ENCODE data around the gene IZUMO1.
"Not testable (repeated sequence)": the region's sequence is repeated elsewhere in the genome, so short reads cannot be mapped to it uniquely, and the experiment has no call there.

Gene IZUMO1

GRCh38 chr19:48737360-48737998, 9.2 kb downstream of the IZUMO1 start:
- peak; percentile 80 for DNase-seq (ENCODE audit: low spot score)

- peak; percentile 74 for DNase-seq (ENCODE audit: low spot score)
Observed at GRCh38 chr19:48735031-48735615, 11.6 kb downstream of the IZUMO1 start.

GRCh38 chr19:48734625-48735024, 12.1 kb downstream of the IZUMO1 start:
- no peak for DNase-seq (ENCODE audit: low spot score)

GRCh38 chr19:48731452-48731851, 15.3 kb downstream of the IZUMO1 start:
- DNase-seq (ENCODE audit: low spot score): no peak

DNA sequence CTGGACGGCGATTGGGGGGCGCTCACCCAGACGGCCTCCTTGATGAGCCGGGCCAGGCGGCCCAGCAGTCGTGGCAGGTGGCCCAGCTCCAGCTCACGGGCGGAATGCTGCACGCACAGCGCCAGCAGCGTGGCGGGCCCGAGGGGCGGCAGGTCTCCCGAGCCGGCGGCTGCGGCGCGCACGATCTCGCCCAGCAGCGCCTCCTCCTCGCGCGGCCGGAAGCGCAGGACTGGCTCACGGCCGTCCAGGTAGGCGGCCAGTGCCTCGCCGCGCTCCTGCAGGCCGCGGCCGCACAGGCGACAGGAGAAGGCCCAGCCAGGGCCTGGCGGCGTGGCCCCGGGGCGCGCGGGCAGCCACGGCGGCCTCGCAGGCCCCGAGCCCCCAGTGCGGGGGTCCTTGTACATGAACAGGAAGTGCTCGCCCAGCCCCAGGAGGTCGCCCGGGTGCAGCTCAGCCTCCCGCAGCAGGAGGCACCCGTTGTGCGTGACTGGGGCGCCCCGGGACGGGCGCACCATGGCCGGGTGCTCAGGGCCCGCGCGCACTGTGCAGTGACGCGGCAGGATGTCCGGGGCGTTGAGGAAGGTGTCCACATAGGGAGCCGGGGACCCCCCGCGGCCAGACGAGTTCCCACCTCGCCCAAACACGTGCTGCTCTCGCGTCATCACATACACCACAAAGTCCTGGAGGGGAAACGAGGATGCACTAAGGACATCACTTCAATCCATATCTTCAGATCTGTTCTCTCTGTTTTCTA, 17.6 kb downstream of the IZUMO1 start:
- DNase-seq (ENCODE audit: low spot score): no peak

DNA sequence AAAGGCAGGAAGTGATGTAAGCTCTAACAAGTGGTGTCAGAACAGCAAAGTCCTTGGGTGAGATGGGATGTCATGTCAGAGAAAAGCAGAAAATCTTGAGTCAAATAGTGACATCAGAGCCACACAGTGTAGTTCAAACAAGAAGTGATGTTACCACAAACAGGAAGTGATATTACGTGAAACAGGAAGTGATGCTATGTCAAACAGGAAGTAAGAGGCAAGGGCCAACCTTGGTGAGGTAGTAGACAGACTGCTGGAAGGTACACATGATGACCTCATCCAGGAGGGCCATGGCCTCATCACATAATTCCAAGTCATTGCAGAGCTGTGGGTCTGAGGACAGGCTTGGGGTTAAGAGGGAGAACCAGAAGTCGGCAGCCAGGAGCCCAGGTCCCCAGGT, 20.2 kb downstream of the IZUMO1 start:
- no peak for DNase-seq (ENCODE audit: low spot score)

DNA sequence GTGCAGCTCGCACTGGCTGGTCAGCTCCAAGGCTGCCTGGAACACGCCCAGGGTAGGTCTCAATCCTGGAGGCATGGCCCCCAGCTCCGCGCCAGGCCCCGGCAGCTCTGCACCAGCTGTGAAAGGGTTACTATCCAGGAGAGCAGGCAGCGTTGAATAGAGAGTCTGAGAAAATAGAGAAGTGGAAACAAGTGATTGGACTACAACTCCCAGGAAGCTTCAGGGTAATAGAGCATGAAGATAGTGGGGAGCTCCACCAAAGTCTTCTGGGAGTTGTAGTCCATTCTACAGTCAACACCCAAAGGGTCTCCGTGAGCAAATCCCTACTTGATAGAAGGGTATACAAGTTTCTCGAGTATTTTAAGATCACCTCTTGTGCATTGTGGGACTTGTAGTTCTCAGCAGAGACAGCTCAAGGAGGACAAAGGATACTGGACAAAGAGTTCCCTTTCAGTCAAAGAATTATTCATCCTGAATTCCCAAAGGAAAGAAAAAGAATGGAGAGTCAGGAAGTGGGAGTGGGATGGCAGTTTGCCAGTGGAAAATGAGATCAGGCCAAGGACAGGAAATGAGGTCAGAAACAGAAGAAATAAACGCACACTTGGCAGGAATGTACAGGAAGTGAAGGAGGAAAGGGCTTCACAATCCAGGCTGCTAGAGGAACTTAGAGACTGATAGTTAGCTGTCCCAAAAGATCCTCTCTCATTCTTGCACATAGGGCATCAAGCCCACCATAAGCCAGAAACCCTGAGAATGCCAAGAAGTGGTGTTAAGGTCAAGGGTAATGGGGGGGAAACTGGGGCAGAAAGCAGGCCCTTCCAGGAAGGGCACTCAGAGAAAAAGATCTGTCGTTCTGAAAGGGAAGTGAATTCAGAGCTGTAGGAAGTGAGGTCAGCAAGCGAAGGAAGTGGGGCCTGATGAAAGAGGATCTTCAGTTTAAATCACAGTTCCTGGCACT, 21.6 kb downstream of the IZUMO1 start:
- DNase-seq (ENCODE audit: low spot score): peak; percentile 64

DNA sequence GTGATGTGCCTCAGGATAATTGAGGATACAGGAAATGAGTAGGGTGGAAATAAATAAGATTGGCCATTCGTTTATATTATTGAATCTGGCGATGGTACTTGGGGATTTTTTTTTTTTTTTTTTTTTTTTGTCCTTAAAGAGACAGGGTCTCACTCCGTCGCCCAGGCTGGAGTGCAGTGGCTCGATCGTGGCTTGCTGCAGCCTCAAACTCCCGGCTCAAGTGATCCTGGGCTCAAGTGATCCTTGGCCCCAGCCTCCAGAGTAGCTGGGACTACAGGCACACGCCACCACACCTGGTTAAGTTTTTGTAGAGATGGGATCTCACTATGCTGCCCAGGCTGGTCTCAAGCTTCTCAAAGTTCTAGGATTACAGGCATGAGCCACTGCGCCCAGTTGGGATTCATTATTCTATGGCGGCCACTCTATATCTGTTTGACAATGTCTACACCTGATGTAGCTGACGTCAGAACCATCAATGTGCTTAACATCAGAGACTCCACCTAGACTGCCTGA, 24.5 kb downstream of the IZUMO1 start:
- DNase-seq (ENCODE audit: low spot score): no peak

GRCh38 chr19:48720613-48721296, 26.0 kb downstream of the IZUMO1 start:
- DNase-seq (ENCODE audit: low spot score): peak; percentile 93

GRCh38 chr19:48720251-48720612, 26.5 kb downstream of the IZUMO1 start:
- DNase-seq (ENCODE audit: low spot score): no peak

GRCh38 chr19:48719263-48720171, 27.2 kb downstream of the IZUMO1 start, which contains the start of gene MAMSTR:
TSS of gene MAMSTR (minus strand) at chr19:48719725. CDS start at chr19:48719031, 694 bp downstream.
- no peak for DNase-seq (ENCODE audit: low spot score)

DNA sequence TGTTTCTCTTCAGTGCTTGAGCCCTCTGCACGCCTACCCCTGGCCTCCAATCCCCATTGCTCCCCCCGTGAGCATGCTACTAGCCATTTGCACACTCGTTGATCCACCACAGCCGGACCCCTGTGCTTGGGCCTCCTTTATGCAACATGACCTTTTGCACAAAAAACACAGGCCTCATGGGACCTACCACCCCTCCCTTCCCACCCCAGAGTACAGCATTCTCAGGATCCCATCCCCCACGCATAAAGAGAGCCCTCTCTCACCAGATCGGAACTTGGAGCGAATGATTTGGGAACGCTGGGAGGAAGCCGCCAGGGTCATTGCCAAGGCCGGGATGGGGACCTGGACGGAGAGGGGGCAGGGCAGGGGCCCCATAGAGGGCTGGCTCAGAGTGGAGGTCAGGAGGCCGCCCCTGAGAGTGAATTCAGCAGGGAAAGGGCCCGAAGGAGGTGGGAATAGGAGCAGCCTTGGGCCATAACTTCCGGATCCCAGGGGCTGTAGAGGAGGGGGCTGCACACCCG, 27.9 kb downstream of the IZUMO1 start:
- no peak for DNase-seq (ENCODE audit: low spot score)

DNA sequence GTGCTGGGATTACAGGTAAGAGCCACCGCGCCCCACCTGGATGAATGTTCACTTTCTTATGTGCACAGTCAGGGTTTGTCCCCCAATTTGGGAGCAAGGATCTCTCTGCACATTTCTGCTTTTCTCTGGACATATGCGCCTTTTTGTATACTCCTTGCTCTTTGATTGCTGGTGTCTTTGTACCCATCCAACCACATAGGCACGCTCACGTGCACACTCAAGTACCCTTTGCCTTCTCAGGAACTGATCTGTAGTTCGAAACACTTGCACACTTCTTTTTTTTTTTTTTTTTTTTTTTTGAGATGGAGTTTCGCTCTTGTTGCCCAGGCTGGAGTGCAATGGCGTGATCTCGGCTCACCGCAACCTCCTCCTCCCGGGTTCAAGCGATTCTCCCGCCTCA, 28.6 kb downstream of the IZUMO1 start:
- DNase-seq (ENCODE audit: low spot score): not testable (repeated sequence)

DNA sequence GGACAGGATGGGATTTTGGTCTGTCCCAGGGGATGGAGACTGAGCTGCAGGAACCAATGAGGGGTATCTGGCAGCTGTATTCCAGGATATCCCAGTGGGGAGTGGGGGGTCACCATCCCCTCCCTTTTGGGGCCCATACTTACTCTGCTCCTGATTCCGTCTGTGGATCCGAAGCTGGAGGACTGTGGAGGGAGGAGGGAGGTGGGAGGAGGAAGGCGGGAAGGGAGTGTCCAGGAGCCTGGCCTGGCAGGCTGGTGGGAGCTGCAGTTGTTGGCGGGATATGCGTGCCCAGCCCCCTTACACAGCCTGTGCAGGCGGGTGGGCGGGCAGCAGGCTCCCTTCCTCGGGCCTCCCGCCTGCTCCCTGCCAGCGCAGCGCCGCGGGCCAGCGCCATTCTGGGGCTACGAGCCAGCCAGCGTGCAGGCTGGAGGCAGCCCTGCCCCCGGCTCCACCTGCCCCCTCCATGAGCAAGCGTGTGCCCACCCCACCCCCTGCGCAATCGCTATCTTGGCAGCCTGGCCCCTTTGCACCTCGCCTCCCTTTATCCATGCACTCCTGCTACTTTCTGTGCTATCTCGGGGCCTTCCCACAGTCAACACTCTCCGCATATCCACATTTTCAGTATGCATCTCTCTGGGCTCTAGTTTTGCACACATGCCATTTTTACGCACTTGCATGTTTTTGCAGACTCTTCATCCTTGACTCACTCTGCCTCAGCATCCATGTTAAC, 30.0 kb downstream of the IZUMO1 start:
- peak; percentile 42 for DNase-seq (ENCODE audit: low spot score)

- DNase-seq (ENCODE audit: low spot score): no peak
Observed at GRCh38 chr19:48715681-48716171, 31.0 kb downstream of the IZUMO1 start.

GRCh38 chr19:48714759-48715675, 31.7 kb downstream of the IZUMO1 start:
- DNase-seq (ENCODE audit: low spot score): no peak

- peak; percentile 99 for DNase-seq (ENCODE audit: low spot score)
Observed at GRCh38 chr19:48713864-48714755, 32.6 kb downstream of the IZUMO1 start.

All from iPS-NIHi11 (cell line).